Fibroblast of skin of scalp (primary cell): Measurements from ENCODE around the gene IGLL5.
A peak's percentile ranks its signal among the peaks of the same experiment; 100 is the strongest.

Experiments
- DNase-seq: peaks from one replicate; pipeline ENCODE4 v3.0.0-alpha.2; 2013

IGLL5 gene

DNA sequence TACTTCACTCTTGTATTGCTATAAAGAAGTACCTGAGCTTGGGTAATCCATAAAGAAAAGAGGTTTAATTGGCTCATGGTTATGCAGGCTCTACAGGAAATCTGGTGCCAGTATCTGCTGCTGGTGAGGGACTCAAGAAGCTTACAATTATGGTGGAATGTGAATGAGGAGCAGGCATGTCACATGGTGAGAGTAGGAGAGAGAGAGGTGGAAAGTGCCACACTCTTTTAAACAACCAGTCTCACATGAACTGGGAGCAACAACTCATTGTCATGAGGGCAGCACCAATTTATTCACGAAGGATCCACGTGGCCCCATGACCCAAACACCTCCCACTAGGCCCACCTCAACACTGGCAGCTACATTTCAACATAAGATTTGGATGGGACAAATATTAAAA lies 24.6 kb upstream of the IGLL5 start:
- no peak for DNase-seq

DNA sequence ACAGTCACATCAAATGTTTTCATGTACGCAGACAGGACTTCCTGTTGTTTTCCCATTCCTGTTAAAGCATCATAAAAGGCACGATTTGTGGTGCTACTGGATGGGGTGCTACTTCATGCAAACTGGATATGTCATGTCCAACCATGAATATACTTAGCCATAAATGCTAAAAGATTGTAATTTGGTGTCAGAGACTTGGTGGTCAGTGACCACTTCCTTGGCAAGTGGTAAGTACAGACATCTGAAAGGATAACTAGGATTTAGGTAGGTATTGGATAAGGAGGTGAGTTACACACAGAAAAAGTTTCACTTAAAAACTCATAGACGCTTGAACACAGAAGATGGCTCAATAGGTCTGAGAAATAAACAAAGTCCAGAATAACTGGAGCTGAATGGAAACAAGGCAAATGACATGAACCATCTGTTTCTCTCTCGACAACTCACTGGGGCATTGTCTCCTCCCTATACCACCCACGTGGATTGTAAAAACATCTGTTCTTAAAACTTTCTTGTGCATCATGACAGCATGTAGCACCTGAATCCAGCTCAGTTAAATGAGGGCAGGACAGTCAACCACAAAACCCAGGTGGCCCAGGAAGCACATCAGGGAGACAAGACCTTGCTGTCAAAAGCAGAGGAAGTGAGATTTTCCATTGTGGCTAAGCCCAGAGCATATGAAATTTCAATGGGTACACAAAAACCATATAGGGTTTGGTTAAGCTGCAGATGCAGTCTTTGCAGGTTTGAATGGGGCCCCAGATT lies 22.1 kb upstream of the IGLL5 start:
- no peak for DNase-seq

DNA sequence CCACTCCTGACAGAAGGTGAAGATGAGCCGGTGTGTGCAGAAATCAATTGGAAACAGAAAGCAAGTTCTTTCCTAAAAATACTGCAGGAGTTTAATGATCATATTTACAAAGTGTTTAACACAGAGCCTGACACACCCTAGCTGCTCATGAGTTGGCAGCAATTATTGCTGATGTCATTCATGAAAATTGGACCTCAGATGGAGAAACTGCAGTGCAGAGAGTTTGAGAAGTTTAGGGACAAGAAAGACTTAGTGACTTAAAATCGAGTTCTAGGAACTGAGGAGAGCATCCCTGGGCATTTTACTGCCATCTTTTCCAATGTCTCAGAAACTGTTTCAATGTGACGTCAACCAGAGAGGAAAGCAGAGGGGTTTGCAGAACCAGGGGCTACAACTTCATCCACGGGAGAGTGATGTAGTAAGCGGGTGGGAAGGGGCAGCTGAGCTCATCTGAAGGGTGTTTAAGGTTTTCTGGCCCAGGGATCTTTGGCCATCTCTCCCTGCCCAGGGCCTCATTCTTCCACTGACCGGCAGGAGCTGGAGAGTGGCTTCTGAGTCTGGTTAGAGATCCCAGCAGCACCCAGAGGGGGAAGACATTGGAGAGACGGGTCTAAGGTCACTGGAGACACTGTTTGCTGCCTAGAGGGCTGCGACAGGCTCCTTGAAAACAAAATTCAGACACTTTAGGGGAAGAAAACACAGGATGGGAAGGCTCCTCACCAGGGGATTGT lies 21.1 kb upstream of the IGLL5 start:
- DNase-seq: no peak

DNA sequence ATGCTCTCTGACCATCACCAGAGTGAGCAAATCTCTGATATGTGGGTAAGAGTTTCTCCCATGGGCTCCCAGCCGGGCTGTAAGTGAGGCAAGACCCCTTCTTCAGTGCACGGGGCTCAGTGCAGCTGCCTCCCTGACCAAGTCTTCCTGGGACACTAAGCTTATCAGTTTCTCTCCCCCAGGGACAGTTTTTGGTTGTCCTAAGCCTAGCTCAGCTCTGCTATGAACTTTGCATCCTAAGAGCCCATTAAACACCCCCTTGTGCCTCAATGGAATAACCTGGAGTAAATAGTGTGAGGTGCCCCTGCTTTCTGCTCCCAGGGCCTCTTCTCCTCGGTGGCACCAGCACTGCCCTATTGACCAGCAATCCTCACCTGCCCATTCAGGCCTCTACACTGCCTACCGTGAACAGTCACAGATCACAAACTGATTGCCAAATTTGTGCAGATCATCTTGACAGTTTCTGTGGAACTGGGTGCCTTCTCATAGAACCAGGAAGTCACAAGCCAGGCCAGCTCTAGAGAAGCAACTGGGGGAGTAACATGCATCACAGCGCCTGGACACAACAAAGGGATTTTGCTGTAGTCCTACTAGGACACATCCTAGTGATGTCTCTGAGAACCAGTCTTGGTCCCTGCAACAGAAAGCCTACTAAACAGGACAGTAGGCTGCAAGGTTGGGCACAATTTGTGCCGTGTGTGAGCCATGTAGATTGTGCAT lies 19.5 kb upstream of the IGLL5 start:
- DNase-seq: no peak

DNA sequence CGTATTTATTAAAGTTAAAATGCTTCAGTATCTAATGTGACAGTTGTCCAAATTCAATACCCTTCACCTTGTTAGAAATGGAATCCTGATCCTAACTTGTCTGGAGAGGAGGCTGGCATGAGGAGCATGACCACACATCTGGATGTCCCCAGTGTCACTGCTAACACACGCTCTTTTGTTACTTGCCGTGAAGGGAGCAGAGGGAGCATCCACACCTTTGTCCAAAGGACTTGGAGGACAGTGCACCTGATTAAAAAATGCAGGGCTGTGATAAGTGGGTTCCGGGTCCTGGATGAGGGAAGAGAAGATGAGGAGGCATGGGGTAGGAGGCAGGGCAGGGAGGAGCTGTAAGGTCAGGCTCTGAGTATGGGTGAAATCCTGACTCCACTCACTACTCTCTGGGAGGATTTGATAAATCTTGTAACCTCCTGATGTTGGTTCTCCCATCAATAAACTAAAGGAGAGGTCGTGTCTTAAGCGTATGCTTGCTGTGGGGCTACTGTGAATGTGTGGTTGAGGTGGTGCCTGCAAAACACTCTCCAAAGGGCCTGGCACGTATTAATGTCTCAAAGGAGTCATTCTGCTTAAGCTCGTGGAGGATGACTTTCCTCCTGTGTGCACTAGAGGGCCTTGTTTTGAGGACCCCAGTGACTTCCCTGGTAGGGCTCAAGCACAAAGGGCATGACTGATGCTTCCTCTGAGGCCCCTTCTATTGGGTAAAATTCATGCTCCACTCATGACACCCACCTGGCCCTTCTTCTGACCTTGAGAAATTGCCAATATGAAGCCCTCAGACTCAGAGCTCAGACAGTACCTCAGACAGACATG lies 16.8 kb upstream of the IGLL5 start:
- DNase-seq: no peak

DNA sequence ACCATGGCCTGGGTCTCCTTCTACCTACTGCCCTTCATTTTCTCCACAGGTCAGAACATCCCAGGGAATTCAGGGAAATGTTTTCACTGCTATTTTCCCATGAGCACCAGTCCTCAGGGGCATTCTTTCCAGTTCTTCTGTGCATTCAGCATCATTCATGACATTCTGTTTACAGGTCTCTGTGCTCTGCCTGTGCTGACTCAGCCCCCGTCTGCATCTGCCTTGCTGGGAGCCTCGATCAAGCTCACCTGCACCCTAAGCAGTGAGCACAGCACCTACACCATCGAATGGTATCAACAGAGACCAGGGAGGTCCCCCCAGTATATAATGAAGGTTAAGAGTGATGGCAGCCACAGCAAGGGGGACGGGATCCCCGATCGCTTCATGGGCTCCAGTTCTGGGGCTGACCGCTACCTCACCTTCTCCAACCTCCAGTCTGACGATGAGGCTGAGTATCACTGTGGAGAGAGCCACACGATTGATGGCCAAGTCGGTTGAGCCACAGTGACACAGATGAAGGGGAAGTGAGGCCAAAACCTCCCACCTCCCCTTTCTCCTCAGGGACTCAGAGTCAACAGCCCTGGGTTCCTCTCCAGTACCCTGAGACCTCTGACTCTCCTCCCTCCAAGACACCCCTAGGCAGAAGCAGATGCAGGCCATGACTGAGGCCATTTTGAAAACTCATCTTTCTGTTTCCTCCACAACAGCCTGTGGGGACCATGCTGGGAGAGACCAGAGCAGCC lies 15.9 kb upstream of the IGLL5 start:
- no peak for DNase-seq

DNA sequence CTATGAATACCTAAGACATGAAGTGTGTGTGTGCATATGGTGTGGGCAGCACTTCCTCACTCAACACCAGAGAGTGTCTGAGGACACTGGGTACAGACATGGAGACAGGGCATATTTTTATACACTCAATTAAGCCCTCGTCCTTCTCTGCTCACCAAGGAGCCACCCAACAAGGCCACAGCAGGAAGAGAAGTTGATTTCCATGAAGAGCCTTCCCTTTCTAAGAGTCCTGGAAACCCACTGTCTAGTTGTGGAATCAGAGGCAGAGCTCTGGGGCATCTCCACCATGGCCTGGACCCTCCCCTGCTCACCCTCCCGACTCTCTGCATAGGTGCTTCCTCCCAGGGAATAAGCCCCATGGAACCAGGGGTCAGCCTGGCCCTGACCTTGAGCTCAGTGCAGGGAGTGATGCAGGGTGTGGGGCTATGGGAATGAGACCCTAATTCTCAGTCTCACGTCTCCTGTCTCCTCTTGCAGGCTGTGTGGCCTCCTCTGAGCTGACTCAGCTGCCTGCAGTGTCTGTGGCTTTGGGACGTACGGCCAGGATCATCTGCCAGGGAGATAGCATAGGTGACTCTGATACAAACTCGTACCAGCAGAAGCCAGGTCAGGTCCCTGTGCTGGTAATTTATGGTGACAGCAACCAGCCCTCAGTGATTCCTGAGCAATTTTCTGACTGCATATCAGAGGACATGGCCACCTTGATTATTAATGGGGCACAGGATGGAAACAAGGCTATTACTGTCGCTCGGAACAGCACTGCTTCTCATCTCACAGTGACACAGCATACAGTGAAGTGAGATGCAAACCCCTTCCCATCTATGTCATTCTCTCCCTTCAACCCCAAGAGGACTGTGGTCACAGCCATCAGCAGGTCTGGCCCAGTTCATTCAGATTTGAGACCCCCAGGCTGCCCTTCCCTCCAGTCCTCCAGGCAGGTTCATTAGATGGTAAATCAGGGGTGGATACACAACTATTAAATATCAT lies 14.6 kb upstream of the IGLL5 start:
- DNase-seq: no peak

DNA sequence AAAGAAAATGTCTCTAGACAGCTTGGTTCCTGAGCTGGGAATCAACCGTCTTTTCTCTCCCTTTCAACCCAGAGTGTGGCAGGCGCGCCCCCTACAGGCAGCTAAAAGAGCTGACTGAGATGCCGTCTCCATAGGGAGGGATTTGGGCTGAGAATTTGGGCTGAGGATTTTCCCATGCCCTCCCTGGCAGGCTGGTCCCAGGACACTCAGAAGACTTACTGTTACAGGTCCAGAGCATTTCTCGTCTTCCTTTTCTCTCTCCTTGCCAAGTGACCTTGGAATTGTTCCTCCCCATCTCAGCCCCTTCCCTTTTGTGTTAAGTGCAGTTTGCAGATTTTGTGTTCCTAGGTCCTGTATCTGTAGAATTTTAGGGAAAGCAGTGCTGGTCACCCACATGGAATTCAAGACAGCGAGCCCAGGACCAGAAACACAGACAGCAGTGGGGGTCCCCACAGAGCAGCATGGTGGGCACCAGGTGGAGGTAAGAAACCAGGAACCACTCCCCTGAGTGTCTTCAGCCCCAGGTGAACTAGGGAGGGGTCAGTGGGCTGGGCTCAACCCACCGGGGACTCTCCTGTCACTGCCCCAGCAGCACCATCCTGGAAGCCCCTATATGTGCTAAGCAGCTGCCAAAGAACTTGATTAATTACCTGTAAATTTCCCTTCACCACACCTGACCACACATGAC lies 9.9 kb upstream of the IGLL5 start:
- peak; percentile 50 for DNase-seq

DNA sequence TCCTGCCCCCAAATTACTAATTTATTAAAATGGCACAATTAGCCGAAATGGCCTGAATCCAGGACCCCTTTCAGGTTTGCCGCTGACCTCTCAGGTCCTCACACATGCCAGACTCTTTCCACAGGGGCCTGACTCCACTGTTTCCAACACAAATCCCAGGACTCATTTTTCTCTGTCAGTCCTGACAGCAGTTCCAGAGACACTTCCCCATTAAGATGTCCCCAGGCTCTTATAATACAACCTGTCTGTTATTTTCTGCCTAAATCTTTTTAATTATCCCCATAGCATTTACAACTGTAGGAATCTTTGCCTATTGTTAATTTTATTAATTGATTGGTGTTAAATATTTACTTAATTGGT lies 9.4 kb upstream of the IGLL5 start:
- no peak for DNase-seq

DNA sequence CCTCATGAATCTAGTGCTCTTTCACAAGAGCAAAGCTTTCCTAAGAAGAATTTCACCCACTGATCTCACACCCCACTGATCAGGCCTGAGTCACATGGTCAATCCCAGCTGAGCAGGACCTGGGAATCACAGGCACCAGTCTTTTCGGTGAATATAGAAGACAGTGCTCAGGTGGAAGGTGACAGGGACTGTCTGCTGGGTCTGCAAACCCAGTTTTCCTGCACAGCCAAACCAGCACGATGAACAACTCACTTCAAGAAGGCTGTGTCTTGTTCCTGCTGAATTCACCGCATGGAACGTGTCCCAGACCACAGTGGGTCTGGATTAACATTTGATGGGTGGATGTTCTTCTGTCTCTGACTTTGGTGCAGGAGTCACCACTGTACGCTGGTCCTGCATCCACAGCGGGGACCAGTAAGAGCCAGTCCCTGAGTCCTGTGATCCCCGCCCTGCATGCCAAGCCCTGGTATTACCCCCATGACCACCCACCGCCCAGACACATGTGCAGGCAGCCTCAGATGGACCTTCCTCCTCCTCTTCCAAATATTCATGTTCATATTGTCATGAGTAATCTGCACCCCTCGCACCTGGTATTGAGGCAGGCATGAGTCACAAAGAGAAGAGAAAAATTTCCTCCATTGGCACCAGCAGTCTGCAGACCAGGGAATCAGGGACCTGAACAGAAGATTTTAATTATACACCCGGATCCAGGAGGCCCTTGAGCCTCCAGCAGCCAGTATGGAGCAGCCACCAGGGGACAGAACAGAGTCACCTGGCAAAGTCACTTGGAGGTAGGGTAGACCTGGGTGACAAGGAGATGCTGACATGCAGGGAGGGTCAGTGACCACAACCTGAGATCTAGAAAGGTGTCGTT lies 8.6 kb upstream of the IGLL5 start:
- DNase-seq: no peak

DNA sequence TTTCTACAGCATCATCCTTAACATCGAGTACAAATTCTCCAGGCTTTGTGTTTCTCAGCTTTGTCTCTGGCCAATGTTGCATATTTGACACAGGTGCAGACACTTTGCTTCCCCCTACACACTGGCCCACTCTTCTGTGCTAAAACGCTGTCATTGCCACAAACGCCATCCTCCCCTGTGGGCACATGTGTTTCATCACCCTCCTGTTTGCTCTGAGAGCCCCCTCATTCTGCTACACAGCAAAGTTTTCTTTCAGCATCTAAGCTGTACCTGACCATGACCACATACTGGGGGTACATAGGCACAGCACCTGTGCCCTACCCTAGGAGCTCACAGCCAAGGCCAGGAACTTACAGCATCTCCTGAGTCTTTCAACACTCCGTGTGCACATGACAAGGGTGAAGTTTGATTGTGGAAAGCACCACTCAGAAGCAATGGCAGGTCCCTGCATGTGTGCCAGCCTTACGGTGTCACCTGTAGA lies 7.9 kb upstream of the IGLL5 start:
- DNase-seq: no peak

DNA sequence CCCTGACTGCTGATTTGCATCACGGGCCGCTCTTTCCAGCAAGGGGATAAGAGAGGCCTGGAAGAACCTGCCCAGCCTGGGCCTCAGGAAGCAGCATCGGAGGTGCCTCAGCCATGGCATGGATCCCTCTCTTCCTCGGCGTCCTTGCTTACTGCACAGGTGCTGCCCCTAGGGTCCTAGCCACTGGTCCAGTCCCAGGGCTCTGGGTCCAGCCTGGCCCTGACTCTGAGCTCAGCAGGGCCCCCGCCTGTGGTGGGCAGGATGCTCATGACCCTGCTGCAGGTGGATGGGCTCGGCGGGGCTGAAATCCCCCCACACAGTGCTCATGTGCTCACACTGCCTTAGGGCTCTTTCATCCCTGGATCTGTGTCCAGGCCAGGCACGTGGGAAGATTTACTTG lies 7.0 kb upstream of the IGLL5 start:
- no peak for DNase-seq

DNA sequence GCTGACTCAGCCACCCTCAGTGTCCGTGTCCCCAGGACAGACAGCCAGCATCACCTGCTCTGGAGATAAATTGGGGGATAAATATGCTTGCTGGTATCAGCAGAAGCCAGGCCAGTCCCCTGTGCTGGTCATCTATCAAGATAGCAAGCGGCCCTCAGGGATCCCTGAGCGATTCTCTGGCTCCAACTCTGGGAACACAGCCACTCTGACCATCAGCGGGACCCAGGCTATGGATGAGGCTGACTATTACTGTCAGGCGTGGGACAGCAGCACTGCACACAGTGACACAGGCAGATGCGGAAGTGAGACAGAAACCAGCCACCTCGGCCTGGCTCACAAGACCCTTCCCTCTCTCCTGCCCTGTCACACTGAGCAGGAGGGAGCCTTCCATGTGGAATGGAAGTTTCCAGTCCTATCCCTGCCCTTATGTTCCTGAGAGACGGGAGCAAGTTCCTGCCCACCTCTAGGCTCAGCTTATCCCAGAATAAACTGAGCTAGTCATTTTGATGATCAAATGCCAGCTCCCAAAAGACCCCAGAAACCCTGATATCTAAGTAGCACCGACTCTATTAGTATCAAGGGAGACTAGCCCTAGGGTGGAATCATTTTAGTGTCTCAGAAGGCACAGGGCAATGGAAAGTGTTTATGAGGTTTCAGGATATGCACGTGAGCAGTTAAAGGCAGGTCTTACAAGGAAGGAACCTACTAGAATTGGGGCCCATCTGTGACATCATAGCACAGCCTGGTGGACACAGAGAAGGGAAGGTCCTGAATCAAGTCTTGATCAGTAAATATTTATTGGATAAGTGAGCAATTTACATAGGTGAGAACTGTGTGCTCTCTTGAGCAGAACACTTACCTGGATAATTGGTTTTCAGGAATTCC lies 6.3 kb upstream of the IGLL5 start:
- DNase-seq: no peak

DNA sequence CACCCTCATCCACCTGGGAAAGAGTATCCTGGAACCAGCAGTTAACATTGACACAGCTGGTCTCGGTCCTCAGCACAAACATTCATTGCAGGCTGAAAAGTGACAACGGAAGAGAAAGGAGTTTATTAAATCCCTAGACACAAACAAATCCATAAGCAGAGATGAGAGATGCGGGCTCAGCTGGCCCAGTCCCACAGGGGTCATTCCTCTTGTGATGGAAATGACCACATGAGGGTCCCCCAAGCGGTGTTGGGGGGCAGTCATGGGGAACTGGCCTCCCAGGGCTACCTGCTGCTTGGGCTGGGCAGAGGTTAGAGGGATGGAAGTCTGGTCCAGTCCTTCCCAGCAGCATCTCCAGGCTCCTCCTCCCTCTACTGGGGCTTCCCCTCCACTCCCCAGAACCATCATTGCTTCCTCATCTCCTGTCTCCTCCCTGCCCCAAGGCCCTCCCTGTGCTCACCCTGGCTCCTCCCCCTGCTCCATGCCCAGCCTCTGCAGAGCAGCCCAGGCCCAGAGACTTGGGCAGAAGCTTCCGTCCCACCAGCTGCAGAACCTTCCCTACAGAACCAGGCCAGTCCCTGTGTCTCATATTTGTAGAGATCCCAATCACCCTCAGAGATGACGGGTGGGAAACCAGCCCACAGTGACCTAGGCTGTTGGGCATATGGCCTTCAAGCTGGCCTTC lies 5.4 kb upstream of the IGLL5 start:
- no peak for DNase-seq

DNA sequence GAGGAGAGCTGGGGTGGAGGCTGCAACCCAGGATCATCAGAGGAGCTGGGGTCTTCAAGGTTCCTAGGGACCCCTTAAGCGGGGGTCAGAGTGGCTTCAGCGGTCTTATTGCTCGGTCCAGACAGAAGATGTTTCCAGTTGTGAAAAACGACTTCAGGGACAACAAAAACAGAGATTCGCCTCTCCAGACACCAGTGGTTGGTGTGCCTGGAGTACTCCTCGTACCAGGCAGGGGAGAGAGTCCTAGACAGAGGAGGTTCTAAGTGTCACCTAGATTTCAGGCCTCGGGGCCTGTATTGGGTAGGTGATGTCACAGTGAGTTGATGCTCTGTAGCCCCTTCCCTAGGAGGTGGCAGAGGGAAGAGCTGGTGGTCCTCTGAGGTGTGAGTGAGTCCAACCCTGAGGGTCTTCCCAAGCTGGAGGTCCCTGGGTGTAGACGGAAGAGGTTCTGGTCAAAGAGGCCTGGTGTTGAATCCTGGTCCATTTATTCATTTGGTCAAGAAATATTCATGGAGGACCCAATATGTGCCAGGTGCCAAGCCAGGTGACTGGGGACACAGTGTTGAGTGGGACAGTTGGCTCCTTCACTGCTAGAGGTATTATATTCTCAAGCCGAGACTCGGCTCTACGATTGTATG lies 4.4 kb upstream of the IGLL5 start:
- no peak for DNase-seq

DNA sequence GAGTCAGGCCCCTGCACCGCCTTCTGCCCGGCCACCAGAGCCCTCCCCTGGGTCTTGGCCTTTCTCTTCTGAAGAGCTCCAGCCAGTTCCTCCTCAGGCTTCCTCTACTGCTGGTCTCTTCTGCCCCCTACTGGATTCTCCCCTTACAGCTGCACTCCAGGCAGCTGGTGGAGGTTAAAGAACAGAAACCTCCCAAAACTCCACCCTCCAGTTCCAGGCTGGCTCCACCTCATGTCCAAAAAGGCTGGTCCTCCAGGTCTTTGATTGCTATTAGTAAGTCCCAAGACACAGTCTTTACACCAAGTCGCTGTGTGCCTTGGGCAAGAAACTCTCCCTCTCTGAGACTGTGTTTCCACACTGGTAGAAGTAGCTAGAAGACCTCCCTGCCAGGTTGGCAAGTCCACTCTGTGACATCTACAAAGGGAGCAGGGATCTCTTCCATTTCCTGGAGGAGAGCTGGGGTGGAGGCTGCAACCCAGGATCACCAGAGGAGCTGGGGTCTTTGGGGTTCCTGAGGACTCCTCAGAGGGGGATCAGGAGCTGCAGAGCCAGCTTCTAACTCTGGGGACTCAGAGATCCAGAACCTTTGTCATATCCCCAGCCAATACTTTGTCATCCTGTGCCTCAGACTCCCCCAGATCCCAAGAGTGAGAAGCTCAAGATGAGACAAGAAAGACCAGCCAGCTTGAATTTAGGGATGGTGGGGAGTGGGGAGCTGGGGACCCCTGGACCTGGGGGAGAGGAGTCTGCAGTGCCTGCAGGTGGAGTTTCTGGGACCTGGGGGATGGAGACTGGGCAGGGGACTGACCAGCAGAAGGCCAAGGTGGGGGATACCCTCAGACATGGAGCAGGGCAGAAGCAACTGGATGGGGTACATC lies 3.4 kb upstream of the IGLL5 start:
- peak; percentile 44 for DNase-seq
